Activated CD8-positive, alpha-beta memory T cell treated with anti-CD3 and anti-CD28 coated beads, Interleukin-2, amount 10 ng/mL, durations not matched to agents 7 days and 5 days (primary cell): ENCODE results near the gene RPS15. TPM values are rescaled to one million over a fixed set of nuclear protein-coding genes. Genes with fewer than 3 reads are reported as not detected.

ENCODE experiments used
- ATAC-seq: fragments of 150-1000 bp; cut with Tn5 transposase; one replicate; pipeline ENCODE4 v1.10.0; 2021; ENCODE audit warnings: moderate library complexity
- CTCF ChIA-PET: fragments of 350-600 bp; sonication (Branson Sonifier 250); formaldehyde crosslinking; loops from one replicate; lab custom pipeline; 2021; ENCODE audit warnings: antibody characterized with exemption; lab: Charles Lee
- DNase-seq: peaks from one replicate; pipeline ENCODE4 v3.0.0-alpha.2; 2020
- H3K27ac Mint-ChIP-seq: one replicate; pipeline ENCODE4 v1.8.0; 2021; ENCODE audit warnings: mild to moderate bottlenecking, mixed read lengths
- H3K27me3 Mint-ChIP-seq: one replicate; pipeline ENCODE4 v1.8.0; 2021; ENCODE audit warnings: mixed read lengths
- H3K36me3 Mint-ChIP-seq: one replicate; pipeline ENCODE4 v1.8.0; 2021; ENCODE audit warnings: mild to moderate bottlenecking, mixed read lengths
- H3K4me1 Mint-ChIP-seq: one replicate; pipeline ENCODE4 v1.8.0; 2021; ENCODE audit warnings: mixed read lengths
- H3K4me3 Mint-ChIP-seq: one replicate; pipeline ENCODE4 v1.8.0; 2021; ENCODE audit warnings: mild to moderate bottlenecking, moderate library complexity, mixed read lengths
- H3K9me3 Mint-ChIP-seq: one replicate; pipeline ENCODE4 v1.8.0; 2022; ENCODE audit warnings: low read depth, mixed read lengths
- total RNA-seq, 2 experiments: library from RNA; stranded (reverse); gene quantifications; one replicate each; pipeline ENCODE4 v1.2.3, GENCODE V29; 2021

The RPS15 gene
- total RNA-seq, 2 experiments from 2014 or later, result 1,331 to 1,537 TPM

DNA sequence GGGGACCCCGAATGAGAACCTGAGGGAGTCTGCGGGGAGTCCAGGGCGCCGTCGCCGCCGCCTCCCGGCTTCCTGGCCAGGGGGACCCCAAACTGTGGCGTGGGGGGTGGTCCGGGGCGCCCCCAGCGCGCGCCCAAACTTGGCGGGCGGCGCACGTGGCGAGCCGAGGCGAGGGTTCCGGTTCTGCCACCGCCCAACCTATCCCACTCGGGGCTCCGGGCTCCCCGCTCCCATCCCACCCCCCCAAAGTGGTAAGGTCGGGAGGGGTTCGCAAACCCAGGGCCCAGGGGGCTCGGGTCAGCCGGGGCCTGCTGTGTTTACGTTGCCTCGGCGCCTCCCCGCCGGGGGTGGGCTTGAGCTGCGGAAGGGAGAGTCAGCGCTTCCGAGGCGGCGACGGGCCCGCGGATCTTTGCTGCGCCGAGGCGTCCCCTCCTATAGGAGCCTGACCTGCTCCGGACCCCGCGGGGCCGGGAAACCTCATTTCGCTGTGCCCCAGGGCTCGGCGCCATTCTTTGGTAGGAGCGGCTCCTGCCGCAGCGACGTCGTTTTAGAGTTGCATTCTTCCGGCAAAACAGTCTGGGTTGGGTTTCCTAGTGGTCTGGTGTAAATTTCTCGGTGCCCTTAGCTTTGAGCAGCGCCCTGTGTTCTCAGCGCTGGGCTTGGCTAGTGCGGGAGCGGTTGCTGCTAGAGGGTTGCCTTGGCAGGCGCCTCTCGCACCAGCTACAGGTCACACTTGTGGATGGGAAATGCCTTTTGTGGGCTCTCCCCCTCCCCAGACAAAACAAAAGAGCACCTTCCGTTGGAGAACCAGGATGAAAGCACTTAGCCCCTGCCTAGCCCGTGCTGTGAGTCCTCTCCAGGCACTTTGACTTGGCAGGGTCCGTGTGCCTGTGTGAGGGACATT is 29.6 kb upstream of the RPS15 start:
- CTCF ChIA-PET, result interaction anchor here (1.2 to 2.4 kb wide), 3 partner anchors 36 to 489 kb away, joined by 3 to 12 read pairs (median 3); no protein-coding TSS in a partner anchor
- H3K4me1 Mint-ChIP-seq, result peaks cover 55% of the 10 kb centered on the region
- peaks cover 13% of the 10 kb centered on the region for H3K36me3 Mint-ChIP-seq
- H3K27me3 Mint-ChIP-seq, result no peaks in the 10 kb centered on the region
- H3K4me3 Mint-ChIP-seq, result peak overlapping the region; percentile 88
- ATAC-seq, result peak; percentile 11
- peak; percentile 74 for DNase-seq
- H3K9me3 Mint-ChIP-seq, result no peaks in the 10 kb centered on the region
- peak overlapping the region; percentile 81 for H3K27ac Mint-ChIP-seq

DNA sequence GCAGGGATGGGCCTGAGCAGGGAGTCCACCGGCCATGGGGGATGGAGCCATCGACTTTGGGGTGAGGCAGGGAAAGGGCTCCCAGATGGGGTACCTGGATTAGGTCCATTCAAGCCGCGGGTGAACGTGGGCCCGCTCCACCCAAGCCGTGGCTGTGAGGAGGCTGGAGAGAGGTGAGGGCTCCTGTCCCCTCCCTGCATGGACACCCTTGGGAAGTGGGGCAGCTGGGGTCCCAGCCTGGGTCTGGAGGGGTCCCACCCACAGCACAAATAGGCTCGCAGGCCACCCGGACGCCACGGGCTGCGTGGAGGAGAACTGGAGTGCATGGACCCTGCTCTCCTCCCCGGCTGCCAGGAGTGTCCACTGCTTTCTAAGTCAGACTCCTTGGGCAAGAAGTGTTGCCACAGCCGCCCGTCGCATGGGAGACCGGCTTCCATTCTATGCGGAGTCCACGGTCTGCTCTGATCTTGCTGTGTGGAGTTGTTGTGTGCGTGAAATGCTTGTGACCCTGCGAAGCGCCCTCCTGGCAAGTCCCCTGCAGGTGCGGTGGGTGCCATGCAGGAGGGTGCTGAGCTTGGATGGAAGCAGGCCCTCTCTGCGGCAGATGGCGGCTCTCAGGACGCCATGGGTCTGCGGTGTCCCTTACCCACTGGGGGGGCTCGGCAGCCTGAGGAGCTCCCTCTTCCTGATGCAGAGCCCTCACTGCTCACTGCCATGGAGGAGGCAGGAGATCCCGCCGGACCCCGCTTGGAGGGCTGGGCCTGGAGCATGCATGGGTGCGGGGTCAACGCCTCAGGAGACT is 28.8 kb upstream of the RPS15 start:
- no peaks in the 10 kb centered on the region for H3K9me3 Mint-ChIP-seq

DNA sequence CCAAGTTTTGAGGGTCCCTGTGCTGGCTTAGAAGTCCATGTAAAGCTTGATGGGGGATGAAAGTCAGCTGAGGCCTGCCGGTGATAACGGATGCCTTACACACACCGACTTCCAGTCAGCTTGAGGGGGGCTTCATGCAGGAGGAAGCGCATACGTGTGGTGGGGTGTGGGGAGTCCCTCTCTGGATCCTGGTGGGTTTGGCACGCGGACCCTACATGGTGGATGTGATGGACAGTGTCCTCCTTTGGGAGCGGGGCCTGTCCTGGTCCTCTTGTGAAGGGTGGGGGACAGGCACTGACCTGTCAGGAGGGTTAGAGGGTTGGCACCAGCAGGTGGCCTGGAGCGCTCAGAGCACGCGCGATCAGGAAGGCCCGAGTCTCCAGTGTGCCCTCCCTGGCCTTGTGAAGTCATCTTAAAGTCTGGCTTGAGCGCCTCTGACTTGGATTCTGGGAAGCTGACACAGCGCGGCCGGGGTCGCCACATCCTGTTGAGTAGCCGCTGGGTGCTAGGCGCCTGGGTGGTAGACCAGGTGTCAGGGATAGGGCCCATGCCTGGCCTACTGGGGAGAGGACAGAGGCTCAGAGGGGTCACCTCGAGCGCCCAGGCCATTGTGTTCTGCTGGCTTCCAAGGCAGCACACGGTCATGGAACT is 27.9 kb upstream of the RPS15 start:
- CTCF ChIA-PET, result interaction anchor here (0.9 to 2.4 kb wide), 3 partner anchors 40 to 409 kb away, joined by 3 to 12 read pairs (median 3); no protein-coding TSS in a partner anchor
- no peaks in the 10 kb centered on the region for H3K27me3 Mint-ChIP-seq
- DNase-seq, result peak; percentile 63

More for the DNA sequence above, 28.8 kb upstream of the RPS15 start:
- peaks cover 59% of the 10 kb centered on the region for H3K4me1 Mint-ChIP-seq
- CTCF ChIA-PET, result interaction anchor here (0.6 to 2.4 kb wide), 6 partner anchors 35 to 520 kb away, joined by 3 to 12 read pairs (median 3); no protein-coding TSS in a partner anchor
- peaks cover 13% of the 10 kb centered on the region for H3K36me3 Mint-ChIP-seq
- DNase-seq, result no peak
- no peak for ATAC-seq
- H3K27me3 Mint-ChIP-seq, result no peaks in the 10 kb centered on the region
- H3K27ac Mint-ChIP-seq, result peak overlapping the region; percentile 81
- H3K4me3 Mint-ChIP-seq, result peak overlapping the region; percentile 88

GRCh38 chr19:1410789-1411188 is 27.4 kb upstream of the RPS15 start:
- no peaks in the 10 kb centered on the region for H3K27me3 Mint-ChIP-seq
- H3K27ac Mint-ChIP-seq, result peak overlapping the region; percentile 81
- peaks cover 68% of the 10 kb centered on the region for H3K4me1 Mint-ChIP-seq
- no peaks in the 10 kb centered on the region for H3K9me3 Mint-ChIP-seq
- no peak for DNase-seq
- no peak for ATAC-seq
- H3K4me3 Mint-ChIP-seq, result peak overlapping the region; percentile 88
- CTCF ChIA-PET, result interaction anchor here (1.3 kb wide), 1 partner anchor 131 kb away, joined by 3 read pairs; no protein-coding TSS in a partner anchor
- peaks cover 15% of the 10 kb centered on the region for H3K36me3 Mint-ChIP-seq

More for the DNA sequence above, 27.9 kb upstream of the RPS15 start:
- Mint-ChIP-seq H3K4me3 (peak overlapping the region; percentile 88), H3K4me1 (peaks cover 64% of the 10 kb centered on the region), H3K27ac (peak overlapping the region; percentile 81), H3K36me3 (peaks cover 15% of the 10 kb centered on the region), H3K9me3 (no peaks in the 10 kb centered on the region)
- ATAC-seq, result no peak

DNA sequence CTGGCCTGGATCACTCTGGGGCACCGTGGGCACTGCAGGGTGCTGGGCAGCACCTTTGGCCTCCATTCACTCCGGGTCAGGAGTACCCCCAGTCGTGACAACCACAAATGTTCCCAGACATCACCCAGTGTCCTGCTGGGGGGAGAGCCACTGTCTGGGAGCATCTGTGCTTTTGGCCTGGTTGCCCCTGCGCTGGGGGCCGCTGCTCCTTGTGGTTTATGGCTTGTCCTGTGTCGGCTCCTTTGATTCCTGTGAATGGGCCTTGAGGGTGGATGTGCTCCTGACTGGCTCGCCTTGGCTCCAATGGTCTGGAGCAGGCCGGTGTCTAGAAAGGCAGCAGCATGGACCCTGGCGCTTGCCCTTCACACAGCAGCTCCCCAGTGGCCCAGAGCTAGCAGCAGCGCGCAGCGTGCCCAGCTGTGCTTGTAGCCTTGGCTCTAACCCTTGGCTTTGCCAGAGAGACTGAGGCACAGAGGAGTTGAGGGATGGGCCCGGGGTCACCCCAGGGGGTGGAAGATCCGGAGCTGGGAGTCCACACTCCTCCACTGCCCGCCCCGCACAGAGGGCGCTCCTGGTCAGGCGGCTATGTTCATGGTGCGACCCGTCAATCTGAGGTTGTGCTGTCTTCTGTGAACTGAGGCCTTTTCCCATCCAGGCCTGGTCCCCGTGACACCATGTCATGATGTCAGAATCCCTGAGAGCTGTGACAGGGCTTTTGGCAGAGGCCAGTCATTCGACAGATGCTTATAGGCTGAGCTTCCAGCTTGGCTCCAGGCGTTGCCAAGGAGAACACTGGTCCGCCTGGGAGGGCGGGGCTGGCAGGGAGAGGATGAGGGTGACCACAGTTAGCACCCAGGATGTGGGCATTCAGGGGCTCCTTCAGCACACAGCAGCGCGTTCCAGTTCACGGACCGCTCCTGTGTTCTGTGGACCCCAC is 26.7 kb upstream of the RPS15 start:
- DNase-seq (peak; percentile 83), ATAC-seq (no peak)
- Mint-ChIP-seq H3K27ac (peak overlapping the region; percentile 83), H3K27me3 (no peaks in the 10 kb centered on the region), H3K4me3 (peak overlapping the region; percentile 35), H3K36me3 (peaks cover 15% of the 10 kb centered on the region), H3K9me3 (no peaks in the 10 kb centered on the region), H3K4me1 (peaks cover 69% of the 10 kb centered on the region)
- CTCF ChIA-PET, result interaction anchor here (0.6 to 1.3 kb wide), 4 partner anchors 9 to 696 kb away, joined by 3 to 4 read pairs (median 3); no protein-coding TSS in a partner anchor

DNA sequence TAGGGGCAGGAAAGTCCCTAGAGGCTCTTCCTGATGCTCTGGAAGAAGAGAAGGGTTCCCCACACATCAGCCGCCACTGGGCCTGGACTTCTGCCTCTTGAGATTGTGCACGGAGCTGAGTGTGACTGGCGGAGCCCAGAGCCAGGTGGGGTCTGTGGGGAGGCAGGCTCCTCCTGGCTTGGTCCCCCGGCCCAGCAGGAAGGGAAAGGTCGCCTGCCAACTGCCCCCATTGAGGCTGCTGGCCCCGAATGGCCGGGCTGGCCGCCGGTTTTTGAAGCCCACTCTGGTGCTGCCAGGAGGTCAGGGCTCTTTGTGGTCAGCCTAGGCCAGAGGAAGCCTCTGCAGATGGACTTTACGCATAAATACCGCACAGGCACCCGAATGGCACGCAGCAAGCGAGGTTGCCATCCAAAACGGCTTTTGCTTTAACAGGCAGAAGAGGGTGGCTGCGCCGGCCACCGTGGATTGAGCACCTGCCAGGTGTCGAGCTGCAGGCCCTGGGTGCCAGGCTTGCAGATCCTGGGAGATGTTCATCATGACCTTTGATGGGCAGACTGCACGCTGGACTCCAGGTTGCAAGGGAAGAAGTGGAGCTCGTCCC is 25.8 kb upstream of the RPS15 start:
- Mint-ChIP-seq H3K36me3 (peaks cover 18% of the 10 kb centered on the region), H3K9me3 (no peaks in the 10 kb centered on the region), H3K27ac (peak overlapping the region; percentile 83), H3K4me3 (no peak overlapping the region), H3K27me3 (no peaks in the 10 kb centered on the region), H3K4me1 (peaks cover 68% of the 10 kb centered on the region)
- DNase-seq (no peak), ATAC-seq (no peak)
- CTCF ChIA-PET, result interaction anchor here (1.1 to 1.3 kb wide), 3 partner anchors 8 to 33 kb away, joined by 3 to 4 read pairs (median 4); no protein-coding TSS in a partner anchor

DNA sequence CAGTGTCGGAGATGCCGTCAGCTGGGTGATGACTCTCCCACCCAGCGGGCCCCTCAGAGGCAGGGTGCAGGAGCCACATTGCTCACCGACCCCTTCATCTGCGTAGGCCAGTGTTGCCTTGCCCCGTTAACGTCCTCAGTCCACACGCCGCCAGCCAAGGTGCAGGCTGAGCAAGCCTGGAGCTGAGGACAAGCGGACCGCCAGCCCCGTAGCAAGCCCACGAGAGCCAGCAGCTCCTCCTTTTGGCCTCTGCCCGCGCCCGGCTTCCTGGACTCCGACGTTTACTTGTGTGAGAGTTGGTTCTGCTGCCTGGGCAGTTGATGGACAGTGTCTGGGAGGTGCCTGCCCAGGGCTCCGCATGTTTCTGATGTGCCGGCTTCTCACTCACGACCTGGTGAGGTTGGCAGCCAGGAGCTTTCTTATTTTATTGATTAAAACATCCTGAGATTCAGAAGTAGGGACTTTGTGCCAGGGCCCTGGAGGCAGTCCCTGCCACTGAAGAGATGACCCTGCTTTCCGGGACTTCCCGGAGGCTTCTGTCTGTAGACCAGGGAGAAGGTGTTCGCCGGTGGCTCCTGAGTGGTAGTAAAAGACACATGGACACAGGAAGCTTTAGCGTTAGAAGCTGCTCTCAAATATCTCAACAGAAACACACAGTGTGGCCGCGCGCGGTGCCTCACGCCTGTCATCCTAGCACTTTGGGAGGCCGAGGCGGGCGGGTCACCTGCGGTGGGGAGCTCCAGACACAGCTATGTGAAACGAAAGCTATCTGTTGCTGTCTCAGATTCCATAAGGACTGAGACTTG is 25.0 kb upstream of the RPS15 start:
- DNase-seq (no peak), ATAC-seq (no peak)
- Mint-ChIP-seq H3K27me3 (no peaks in the 10 kb centered on the region), H3K9me3 (no peaks in the 10 kb centered on the region), H3K36me3 (peaks cover 21% of the 10 kb centered on the region), H3K4me1 (peaks cover 69% of the 10 kb centered on the region), H3K27ac (peak overlapping the region; percentile 52), H3K4me3 (no peak overlapping the region)
- CTCF ChIA-PET, result interaction anchor here (0.7 to 1.1 kb wide), 4 partner anchors 11 to 169 kb away, joined by 3 to 4 read pairs (median 3); no protein-coding TSS in a partner anchor

- Mint-ChIP-seq H3K4me1 (peaks cover 44% of the 10 kb centered on the region), H3K9me3 (no peaks in the 10 kb centered on the region), H3K27me3 (no peaks in the 10 kb centered on the region), H3K36me3 (peaks cover 24% of the 10 kb centered on the region), H3K27ac (no peak overlapping the region), H3K4me3 (no peak overlapping the region)
- ATAC-seq, result no peak
- DNase-seq, result no peak
- CTCF ChIA-PET, result no interaction called here
Measured at GRCh38 chr19:1416014-1416841, 22.0 kb upstream of the RPS15 start.

GRCh38 chr19:1417145-1417544 is 21.1 kb upstream of the RPS15 start:
- Mint-ChIP-seq H3K27me3 (no peaks in the 10 kb centered on the region), H3K4me3 (no peak overlapping the region), H3K36me3 (peaks cover 24% of the 10 kb centered on the region), H3K9me3 (no peaks in the 10 kb centered on the region), H3K27ac (no peak overlapping the region), H3K4me1 (peaks cover 35% of the 10 kb centered on the region)
- DNase-seq, result no peak
- CTCF ChIA-PET, result interaction anchor here (0.6 kb wide), 1 partner anchor 25 kb away, joined by 4 read pairs; no protein-coding TSS in a partner anchor
- ATAC-seq, result no peak

DNA sequence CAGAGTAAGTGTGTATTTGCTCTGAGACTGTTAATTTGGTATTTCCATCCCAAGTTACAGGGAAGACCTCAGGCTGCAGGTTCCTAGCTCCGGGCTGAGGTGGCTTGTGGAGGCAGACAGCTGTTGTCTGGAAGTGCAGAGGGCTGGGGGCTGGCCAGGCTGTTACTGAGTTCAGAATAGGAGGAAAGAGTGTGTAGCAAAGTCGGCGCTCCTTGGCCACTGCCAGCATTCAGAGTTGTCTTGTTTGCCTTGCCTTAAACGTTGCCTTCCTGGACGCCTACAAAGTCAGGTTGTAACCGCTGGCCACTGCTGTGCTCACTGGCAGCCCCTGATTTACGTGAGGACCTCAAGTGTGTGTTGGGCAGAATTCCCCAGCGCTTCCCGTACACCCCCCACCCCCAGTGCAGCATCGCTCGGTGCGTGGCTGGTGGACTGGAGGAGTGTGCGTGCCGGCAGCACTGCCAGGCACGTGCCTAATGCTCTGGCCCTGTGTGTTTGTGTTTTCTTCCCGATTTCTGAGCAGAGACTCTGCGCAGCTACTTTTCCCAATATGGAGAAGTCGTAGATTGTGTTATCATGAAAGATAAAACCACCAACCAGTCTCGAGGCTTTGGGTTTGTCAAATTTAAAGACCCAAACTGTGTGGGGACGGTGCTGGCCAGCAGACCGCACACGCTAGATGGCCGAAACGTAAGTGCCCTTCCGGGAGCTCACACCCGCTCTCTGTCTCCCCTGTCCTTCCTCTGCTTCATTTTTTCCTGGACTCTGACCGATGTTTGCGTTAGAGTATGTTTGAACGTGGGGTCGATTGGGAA is 20.3 kb upstream of the RPS15 start:
- peaks cover 27% of the 10 kb centered on the region for H3K4me1 Mint-ChIP-seq
- no peaks in the 10 kb centered on the region for H3K27me3 Mint-ChIP-seq
- no peak overlapping the region for H3K4me3 Mint-ChIP-seq
- DNase-seq (no peak), ATAC-seq (no peak)
- CTCF ChIA-PET, result no interaction called here
- H3K27ac Mint-ChIP-seq, result no peak overlapping the region
- no peaks in the 10 kb centered on the region for H3K9me3 Mint-ChIP-seq
- peaks cover 29% of the 10 kb centered on the region for H3K36me3 Mint-ChIP-seq
